Testis (tissue), 2 donors: ENCODE measurements around the gene FAM53B.

ENCODE experiments used
- POLR2A ChIP-seq: fragments of 450-650 bp; IDR thresholded peaks from one replicate; pipeline ENCODE4 v1.6.1; 2017; ENCODE audit warnings: antibody characterized with exemption, mild to moderate bottlenecking, moderate library complexity
- TF ChIP-seq, protein P1 (sequence below), 3 experiments: fragments of 450-650 bp in 2 of 3; fragments of 200-600 bp in 1 of 3; sonication (generic) in 1 of 3; IDR thresholded peaks; one replicate each; pipeline ENCODE4 v1.5.1; 2016 to 2019; ENCODE audit warnings: antibody characterized with exemption in 3 of 3, mild to moderate bottlenecking in 2 of 3, moderate library complexity in 1 of 3

- TF ChIP-seq, protein P1, sequence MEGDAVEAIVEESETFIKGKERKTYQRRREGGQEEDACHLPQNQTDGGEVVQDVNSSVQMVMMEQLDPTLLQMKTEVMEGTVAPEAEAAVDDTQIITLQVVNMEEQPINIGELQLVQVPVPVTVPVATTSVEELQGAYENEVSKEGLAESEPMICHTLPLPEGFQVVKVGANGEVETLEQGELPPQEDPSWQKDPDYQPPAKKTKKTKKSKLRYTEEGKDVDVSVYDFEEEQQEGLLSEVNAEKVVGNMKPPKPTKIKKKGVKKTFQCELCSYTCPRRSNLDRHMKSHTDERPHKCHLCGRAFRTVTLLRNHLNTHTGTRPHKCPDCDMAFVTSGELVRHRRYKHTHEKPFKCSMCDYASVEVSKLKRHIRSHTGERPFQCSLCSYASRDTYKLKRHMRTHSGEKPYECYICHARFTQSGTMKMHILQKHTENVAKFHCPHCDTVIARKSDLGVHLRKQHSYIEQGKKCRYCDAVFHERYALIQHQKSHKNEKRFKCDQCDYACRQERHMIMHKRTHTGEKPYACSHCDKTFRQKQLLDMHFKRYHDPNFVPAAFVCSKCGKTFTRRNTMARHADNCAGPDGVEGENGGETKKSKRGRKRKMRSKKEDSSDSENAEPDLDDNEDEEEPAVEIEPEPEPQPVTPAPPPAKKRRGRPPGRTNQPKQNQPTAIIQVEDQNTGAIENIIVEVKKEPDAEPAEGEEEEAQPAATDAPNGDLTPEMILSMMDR (IDR thresholded peaks at IDR 0.05), result no peak
- TF ChIP-seq POLR2A, result no peak
Observed at GRCh38 chr10:124640538-124641231, 103.5 kb downstream of the FAM53B start.
